Liver (tissue), 9 donors: ENCODE data around the gene IQSEC1. TPM values are rescaled to one million over a fixed set of nuclear protein-coding genes. Genes with fewer than 3 reads are reported as not detected.

Experiments
- DNase-seq: peaks from one replicate; pipeline ENCODE4 v3.0.0-alpha.2; 2017; ENCODE audit warnings: low spot score
- H3K27ac ChIP-seq, 2 donors: one replicate each; pipeline ENCODE4 v1.7.0; 2013; ENCODE audit warnings: inconsistent platforms in 2 of 2, low read length in 2 of 2, control low read depth in 1 of 2, low read depth in 1 of 2, mild to moderate bottlenecking in 1 of 2
- H3K27me3 ChIP-seq, 4 donors: one replicate each; pipeline versions ENCODE4 v1.6.1 to v1.7.0; 2013; ENCODE audit warnings: low read length in 3 of 4, inconsistent platforms in 1 of 4, mild to moderate bottlenecking in 1 of 4, moderate library complexity in 1 of 4; ENCODE audit not compliant: control insufficient read depth in 4 of 4, insufficient read depth in 4 of 4
- H3K36me3 ChIP-seq, 4 donors: one replicate each; pipeline versions ENCODE4 v1.6.1 to v1.7.0; 2013; ENCODE audit warnings: low read length in 3 of 4, mild to moderate bottlenecking in 3 of 4, low read depth in 1 of 4, moderate library complexity in 1 of 4; ENCODE audit not compliant: control insufficient read depth in 4 of 4, insufficient read depth in 3 of 4
- H3K4me1 ChIP-seq, 4 donors: one replicate each; pipeline versions ENCODE4 v1.6.1 to v1.7.0; 2013; ENCODE audit warnings: low read length in 3 of 4, mild to moderate bottlenecking in 3 of 4, moderate library complexity in 1 of 4; ENCODE audit not compliant: control insufficient read depth in 4 of 4, insufficient read depth in 4 of 4
- H3K4me3 ChIP-seq, 3 donors: one replicate each; pipeline versions ENCODE4 v1.6.1 to v1.7.0; 2013; ENCODE audit warnings: low read length in 3 of 3, control low read depth in 1 of 3, low read depth in 1 of 3, mild to moderate bottlenecking in 1 of 3
- H3K9ac ChIP-seq, 2 donors: one replicate each; pipeline ENCODE4 v1.7.0; 2013; ENCODE audit warnings: low read length in 2 of 2, mild to moderate bottlenecking in 2 of 2, moderate library complexity in 2 of 2, control low read depth in 1 of 2, low read depth in 1 of 2
- H3K9me3 ChIP-seq, 4 donors: one replicate each; pipeline versions ENCODE4 v1.6.1 to v1.7.0; 2013; ENCODE audit warnings: low read length in 3 of 4; ENCODE audit not compliant: control insufficient read depth in 4 of 4
- EGR1 ChIP-seq, 2 donors: IDR thresholded peaks; 2 replicates each; pipeline ENCODE4 v1.6.1; 2016 to 2018; ENCODE audit warnings: antibody characterized with exemption in 2 of 2, low read depth in 2 of 2
- FOXA1 ChIP-seq: IDR thresholded peaks from 2 replicates; pipeline ENCODE4 v1.6.1; 2016; ENCODE audit warnings: antibody characterized with exemption
- FOXA2 ChIP-seq: IDR thresholded peaks from 2 replicates; pipeline ENCODE4 v1.6.1; 2016; ENCODE audit warnings: antibody characterized with exemption
- HNF4A ChIP-seq, 2 donors: conservative IDR thresholded peaks; 2 replicates each; pipeline ENCODE4 v1.6.1; 2016; ENCODE audit warnings: antibody characterized with exemption in 2 of 2, mild to moderate bottlenecking in 2 of 2
- HNF4G ChIP-seq: IDR thresholded peaks from 2 replicates; pipeline ENCODE4 v1.6.1; 2016; ENCODE audit warnings: antibody characterized with exemption
- JUND ChIP-seq, 2 donors: IDR thresholded peaks; 2 replicates each; pipeline ENCODE4 v1.6.1; 2016; ENCODE audit warnings: antibody characterized with exemption in 2 of 2
- NR2F2 ChIP-seq: IDR thresholded peaks from 2 replicates; pipeline ENCODE4 v1.6.1; 2016; ENCODE audit warnings: antibody characterized with exemption
- RAD21 ChIP-seq, 2 donors: IDR thresholded peaks; 2 replicates each; pipeline ENCODE4 v1.6.1; 2016; ENCODE audit warnings: antibody characterized with exemption in 2 of 2, mild to moderate bottlenecking in 2 of 2
- RXRA ChIP-seq, 2 donors: IDR thresholded peaks; 2 replicates each; pipeline ENCODE4 v1.6.1; 2017 to 2018; ENCODE audit warnings: antibody characterized with exemption in 2 of 2, mild to moderate bottlenecking in 1 of 2
- TAF1 ChIP-seq: conservative IDR thresholded peaks from 2 replicates; pipeline ENCODE4 v1.6.1; 2016; ENCODE audit warnings: antibody characterized with exemption, mild to moderate bottlenecking
- YY1 ChIP-seq: IDR thresholded peaks from 2 replicates; pipeline ENCODE4 v1.6.1; 2016; ENCODE audit warnings: antibody characterized with exemption, mild to moderate bottlenecking
- WGBS: extraction: QIAGEN DNeasy Blood & Tissue Kit; methylation state at CpG from one replicate; pipeline ENCODE4 v1.1.7; 2013; 5-methylcytosine and 5-hydroxymethylcytosine counted together
- polyA plus RNA-seq, 2 donors: library from polyadenylated mRNA; stranded (reverse) in 1 of 2; unstranded in 1 of 2; fragments of 200-250 nt in 1 of 2; fragments of >200 nt in 1 of 2; fragmentation: Nextera tagmentation in 1 of 2; extraction: Ambion mirVana in 1 of 2; gene quantifications; one replicate each; pipeline versions ENCODE4 v1.2.1 to v1.2.3, GENCODE V29; 2013 to 2015
- total RNA-seq, 2 donors: library from RNA; depleted of rRNA; stranded (reverse); fragments of >200 nt; gene quantifications; one replicate each; pipeline ENCODE4 v1.2.3, GENCODE V29; 2014
- TF ChIP-seq, protein P1 (sequence below): IDR thresholded peaks from 2 replicates; pipeline ENCODE4 v1.6.1; 2016; ENCODE audit warnings: antibody characterized with exemption, mild to moderate bottlenecking
- TF ChIP-seq, protein P2 (sequence below): IDR thresholded peaks from 2 replicates; pipeline ENCODE4 v1.6.1; 2016; ENCODE audit warnings: antibody characterized with exemption
- TF ChIP-seq, protein P3 (sequence below): IDR thresholded peaks from 2 replicates; pipeline ENCODE4 v1.6.1; 2016; ENCODE audit warnings: antibody characterized with exemption
- TF ChIP-seq, protein P4 (sequence below): fragments of 150-350 bp; IDR thresholded peaks from 2 replicates; pipeline ENCODE4 v1.5.1; 2017; ENCODE audit warnings: improper control_type of control experiment, low read depth, low read length; ENCODE audit not compliant: missing input control
- donor health status: healthy.
- donor health status: healthy.
- donor health status: healthy.
- donor health status: healthy.
- donor health status: healthy.

Gene IQSEC1
- total and polyA plus RNA-seq, 4 donors, result 12.7 to 56.0 (median 36.2) TPM

DNA sequence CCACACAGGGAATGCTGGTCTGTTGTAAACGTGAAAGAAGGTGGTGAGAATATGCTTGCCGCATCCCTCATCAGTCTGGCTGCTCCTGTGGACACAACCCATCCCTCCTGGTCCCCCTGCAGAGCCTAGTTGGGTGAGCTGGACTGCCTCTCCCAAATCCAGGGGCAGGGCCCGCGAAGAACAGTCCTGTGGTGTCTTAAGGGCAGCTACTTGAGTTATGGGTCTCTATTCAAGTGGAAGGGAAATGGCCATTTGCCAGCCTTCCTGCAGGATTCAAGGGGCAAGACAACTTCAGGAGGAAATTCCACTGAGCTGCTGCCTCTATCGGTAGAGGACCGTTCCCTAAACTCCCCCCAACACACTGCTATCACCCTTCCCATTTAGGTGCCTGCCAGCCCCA is 98.9 kb downstream of the IQSEC1 start:
- no peak overlapping the region for H3K27ac ChIP-seq
- no peak overlapping the region for H3K9ac ChIP-seq
- H3K9me3 ChIP-seq, result no peaks in the 10 kb centered on the region
- H3K4me3 ChIP-seq, result no peak overlapping the region
- H3K36me3 ChIP-seq, result no peaks in the 10 kb centered on the region
- WGBS, result 83% methylated on average over 6 of the region's 6 CpGs
- H3K27me3 ChIP-seq, result no peaks in the 10 kb centered on the region
- peaks cover 2 to 14% (median 13%) of the 10 kb centered on the region in 4 donors for H3K4me1 ChIP-seq
- no peak for TF ChIP-seq HNF4A (conservative IDR thresholded peaks at IDR 0.05)
- TF ChIP-seq JUND (IDR thresholded peaks at IDR 0.05), result no peak
- no peak for TF ChIP-seq FOXA2
- TF ChIP-seq EGR1 (IDR thresholded peaks at IDR 0.05; ENCODE audit: low read depth in 2 of 2), result no peak
- no peak for TF ChIP-seq FOXA1
- TF ChIP-seq RAD21 (IDR thresholded peaks at IDR 0.05), result no peak
- TF ChIP-seq RXRA (IDR thresholded peaks at IDR 0.05), result no peak
- TF ChIP-seq, protein P1, sequence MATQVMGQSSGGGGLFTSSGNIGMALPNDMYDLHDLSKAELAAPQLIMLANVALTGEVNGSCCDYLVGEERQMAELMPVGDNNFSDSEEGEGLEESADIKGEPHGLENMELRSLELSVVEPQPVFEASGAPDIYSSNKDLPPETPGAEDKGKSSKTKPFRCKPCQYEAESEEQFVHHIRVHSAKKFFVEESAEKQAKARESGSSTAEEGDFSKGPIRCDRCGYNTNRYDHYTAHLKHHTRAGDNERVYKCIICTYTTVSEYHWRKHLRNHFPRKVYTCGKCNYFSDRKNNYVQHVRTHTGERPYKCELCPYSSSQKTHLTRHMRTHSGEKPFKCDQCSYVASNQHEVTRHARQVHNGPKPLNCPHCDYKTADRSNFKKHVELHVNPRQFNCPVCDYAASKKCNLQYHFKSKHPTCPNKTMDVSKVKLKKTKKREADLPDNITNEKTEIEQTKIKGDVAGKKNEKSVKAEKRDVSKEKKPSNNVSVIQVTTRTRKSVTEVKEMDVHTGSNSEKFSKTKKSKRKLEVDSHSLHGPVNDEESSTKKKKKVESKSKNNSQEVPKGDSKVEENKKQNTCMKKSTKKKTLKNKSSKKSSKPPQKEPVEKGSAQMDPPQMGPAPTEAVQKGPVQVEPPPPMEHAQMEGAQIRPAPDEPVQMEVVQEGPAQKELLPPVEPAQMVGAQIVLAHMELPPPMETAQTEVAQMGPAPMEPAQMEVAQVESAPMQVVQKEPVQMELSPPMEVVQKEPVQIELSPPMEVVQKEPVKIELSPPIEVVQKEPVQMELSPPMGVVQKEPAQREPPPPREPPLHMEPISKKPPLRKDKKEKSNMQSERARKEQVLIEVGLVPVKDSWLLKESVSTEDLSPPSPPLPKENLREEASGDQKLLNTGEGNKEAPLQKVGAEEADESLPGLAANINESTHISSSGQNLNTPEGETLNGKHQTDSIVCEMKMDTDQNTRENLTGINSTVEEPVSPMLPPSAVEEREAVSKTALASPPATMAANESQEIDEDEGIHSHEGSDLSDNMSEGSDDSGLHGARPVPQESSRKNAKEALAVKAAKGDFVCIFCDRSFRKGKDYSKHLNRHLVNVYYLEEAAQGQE, result no peak
- no peak for TF ChIP-seq HNF4G
- TF ChIP-seq, protein P2, sequence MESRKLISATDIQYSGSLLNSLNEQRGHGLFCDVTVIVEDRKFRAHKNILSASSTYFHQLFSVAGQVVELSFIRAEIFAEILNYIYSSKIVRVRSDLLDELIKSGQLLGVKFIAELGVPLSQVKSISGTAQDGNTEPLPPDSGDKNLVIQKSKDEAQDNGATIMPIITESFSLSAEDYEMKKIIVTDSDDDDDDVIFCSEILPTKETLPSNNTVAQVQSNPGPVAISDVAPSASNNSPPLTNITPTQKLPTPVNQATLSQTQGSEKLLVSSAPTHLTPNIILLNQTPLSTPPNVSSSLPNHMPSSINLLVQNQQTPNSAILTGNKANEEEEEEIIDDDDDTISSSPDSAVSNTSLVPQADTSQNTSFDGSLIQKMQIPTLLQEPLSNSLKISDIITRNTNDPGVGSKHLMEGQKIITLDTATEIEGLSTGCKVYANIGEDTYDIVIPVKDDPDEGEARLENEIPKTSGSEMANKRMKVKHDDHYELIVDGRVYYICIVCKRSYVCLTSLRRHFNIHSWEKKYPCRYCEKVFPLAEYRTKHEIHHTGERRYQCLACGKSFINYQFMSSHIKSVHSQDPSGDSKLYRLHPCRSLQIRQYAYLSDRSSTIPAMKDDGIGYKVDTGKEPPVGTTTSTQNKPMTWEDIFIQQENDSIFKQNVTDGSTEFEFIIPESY, result no peak
- TF ChIP-seq, protein P3, sequence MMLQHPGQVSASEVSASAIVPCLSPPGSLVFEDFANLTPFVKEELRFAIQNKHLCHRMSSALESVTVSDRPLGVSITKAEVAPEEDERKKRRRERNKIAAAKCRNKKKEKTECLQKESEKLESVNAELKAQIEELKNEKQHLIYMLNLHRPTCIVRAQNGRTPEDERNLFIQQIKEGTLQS, result no peak
- no peak for TF ChIP-seq YY1
- no peak for TF ChIP-seq TAF1
- TF ChIP-seq, protein P4, sequence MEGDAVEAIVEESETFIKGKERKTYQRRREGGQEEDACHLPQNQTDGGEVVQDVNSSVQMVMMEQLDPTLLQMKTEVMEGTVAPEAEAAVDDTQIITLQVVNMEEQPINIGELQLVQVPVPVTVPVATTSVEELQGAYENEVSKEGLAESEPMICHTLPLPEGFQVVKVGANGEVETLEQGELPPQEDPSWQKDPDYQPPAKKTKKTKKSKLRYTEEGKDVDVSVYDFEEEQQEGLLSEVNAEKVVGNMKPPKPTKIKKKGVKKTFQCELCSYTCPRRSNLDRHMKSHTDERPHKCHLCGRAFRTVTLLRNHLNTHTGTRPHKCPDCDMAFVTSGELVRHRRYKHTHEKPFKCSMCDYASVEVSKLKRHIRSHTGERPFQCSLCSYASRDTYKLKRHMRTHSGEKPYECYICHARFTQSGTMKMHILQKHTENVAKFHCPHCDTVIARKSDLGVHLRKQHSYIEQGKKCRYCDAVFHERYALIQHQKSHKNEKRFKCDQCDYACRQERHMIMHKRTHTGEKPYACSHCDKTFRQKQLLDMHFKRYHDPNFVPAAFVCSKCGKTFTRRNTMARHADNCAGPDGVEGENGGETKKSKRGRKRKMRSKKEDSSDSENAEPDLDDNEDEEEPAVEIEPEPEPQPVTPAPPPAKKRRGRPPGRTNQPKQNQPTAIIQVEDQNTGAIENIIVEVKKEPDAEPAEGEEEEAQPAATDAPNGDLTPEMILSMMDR, result no peak
- no peak for TF ChIP-seq NR2F2
- DNase-seq, result no peak

DNA sequence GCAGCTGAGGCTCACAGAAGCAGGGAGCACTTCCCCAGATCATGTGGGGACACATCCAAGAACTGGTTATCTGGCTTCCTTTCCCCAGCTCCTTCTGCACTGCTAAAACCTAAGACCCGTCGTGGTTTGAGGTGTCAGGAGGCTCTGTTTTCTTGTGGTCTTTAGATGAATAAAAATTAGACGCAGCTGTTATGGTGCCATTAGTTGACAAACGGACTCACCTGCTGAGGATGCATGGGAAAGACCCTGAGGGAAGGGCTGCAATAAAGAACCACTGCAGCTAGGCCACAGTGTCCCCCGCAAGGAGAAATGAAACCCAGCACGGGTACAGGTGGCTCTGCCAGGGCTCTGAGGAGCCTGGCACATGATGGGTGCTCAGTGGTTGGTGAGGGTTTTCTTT is 99.4 kb downstream of the IQSEC1 start:
- DNase-seq, result no peak
- TF ChIP-seq, protein P1, result no peak
- Histone ChIP-seq H3K9ac (no peak overlapping the region), H3K4me1 (peaks cover 2 to 14% (median 13%) of the 10 kb centered on the region in 4 donors), H3K27me3 (no peaks in the 10 kb centered on the region), H3K27ac (no peak overlapping the region), H3K9me3 (no peaks in the 10 kb centered on the region), H3K4me3 (no peak overlapping the region), H3K36me3 (no peaks in the 10 kb centered on the region)
- WGBS, result 83% methylated on average over 6 of the region's 6 CpGs
